SW480 (cell line): ENCODE results near the gene SDC3.
A peak's percentile ranks its signal among the peaks of the same experiment; 100 is the strongest.
"Not testable (repeated sequence)": the region's sequence is repeated elsewhere in the genome, so short reads cannot be mapped to it uniquely, and the experiment has no call there.

Experiments used
- DNase-seq: peaks from one replicate; pipeline ENCODE4 v3.0.0-alpha.2; 2016; ENCODE audit warnings: low spot score

The SDC3 gene

DNA sequence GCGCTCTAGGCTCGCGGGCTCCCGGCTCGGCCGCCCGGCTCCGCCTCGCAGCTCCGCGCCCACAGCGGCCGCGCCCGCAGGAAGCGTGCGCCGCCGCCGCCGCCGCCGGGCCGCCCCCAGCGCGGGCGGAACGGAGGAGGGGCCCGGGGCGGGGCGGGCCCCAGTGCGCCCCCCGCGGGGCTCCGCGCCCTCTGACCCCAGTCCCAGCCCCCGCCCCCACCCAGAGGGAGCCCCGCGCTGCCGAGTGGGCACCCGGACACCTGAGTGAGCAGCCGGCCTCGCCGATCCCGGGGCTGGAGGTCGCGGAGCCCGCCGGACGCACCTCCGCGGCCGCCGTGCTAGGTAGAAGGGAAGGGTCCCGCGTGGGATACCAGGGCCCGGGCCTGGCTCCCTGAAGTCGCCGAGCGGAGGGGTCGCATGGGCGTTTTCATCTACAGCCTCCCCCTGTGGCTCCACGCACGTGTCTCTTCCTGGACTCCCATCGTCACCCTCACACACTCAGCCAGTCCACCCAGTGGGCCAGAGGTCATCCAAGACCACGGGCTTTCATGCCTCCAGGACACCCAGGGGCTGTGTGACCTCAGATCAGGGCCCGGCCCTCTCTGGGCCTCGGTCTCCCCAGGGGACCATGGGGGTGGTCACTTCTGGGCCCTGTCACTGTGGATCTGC is at the start of gene SDC3:
TSS of gene SDC3 (minus strand) at position 63 of the 669 bp plus-strand sequence. CDS start 172 bp downstream, outside the sequence.
- DNase-seq = no peak

DNA sequence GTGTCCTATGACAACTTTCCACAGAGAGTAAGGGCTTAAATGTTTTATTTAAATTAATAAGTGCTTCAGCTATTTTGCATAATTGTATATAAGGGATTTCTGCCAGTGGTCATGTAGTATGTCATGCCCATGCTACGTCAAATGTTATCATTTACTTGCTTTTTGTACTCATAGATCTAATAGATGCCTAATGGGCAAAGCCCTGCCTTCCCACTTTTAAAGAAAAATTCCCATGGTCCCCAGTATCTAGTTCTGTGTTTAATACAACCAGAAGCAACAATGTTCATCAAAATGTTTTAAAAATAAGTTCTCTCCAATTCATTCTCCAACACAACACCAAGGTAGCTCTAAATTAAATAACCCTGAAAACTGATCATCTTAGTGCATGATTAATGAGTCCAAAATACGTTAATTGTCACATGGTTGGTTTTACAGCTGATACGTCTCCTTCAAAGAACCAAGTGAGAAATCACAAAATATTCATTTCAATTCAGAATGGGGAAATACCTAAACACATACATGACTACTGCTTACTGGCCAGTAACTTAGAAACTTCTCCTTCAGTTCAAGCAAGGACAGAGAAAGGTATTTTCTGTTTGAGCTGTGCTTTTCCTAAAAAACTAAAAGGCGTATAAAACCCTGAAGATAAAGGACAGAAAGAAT is 49.1 kb upstream of the SDC3 start:
- no peak for DNase-seq

DNA sequence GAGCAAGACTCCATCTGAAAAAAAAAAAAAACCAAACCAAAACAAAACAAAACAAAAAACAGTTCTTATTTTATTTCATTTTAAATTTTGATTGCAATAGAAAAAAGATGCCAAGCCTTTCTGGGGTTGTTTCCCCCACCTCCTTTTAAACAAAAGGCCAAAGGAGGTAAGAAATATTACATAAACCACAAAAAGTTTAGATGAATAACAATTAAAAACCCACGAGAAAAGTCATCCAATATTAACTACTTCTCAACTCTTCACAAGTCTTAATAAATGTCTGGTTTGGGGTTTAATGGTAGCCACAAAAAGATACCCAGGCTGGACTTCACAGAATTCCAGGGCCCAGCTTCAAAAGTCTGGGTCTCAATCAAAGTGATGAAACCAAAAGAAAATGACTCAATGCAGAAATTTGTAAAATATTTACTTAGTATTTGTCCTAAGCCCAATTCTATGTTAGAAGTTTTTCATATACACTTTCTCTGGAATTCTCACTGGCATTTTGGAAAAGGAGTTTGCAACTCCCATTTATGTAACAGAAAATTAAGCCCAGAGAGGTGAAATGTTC is 47.0 kb upstream of the SDC3 start:
- no peak for DNase-seq

GRCh38 chr1:30953685-30954084 is 45.1 kb upstream of the SDC3 start:
- DNase-seq = no peak

DNA sequence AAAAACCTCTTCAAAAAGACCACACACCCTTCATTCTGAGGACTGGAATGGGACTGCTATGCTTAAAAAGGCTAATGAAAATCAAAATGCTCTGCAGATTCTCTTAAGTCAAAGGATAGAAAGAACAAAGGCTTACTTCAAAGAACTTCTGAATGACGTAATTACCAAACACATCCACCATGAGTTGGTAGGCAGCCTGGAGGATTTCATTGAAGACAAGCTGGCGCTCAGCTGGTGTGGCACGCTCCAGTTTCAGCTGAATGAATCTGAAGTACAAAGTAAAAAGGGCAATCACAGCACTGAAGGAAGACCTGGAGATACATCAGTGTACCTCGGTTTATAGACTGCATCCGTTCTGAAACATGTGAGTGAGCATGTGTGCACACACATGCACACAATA is 43.5 kb upstream of the SDC3 start:
- peak; percentile 43 for DNase-seq

DNA sequence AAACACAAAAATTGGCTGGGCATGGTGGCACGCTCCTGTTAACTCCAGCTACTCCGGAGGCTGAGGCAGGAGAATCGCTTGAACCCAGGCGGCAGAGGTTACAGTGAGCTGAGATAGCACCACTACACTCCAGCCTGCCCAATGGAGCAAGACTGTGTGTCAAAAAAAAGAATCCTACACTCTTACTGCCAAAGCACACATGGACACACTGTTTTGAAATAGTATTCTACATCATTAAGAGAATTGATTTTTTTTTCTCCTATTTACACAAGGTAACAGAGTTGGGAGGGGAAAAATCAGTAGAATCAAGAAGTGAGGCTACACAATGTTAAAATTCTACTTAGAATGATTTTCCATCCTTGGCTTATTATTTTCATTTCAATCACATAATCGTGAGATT is 42.1 kb upstream of the SDC3 start:
- no peak for DNase-seq

- no peak for DNase-seq
These were observed 41.5 kb upstream of the SDC3 start for GRCh38 chr1:30950053-30950452.

GRCh38 chr1:30949487-30949838 is 40.9 kb upstream of the SDC3 start:
- DNase-seq = not testable (repeated sequence)

DNA sequence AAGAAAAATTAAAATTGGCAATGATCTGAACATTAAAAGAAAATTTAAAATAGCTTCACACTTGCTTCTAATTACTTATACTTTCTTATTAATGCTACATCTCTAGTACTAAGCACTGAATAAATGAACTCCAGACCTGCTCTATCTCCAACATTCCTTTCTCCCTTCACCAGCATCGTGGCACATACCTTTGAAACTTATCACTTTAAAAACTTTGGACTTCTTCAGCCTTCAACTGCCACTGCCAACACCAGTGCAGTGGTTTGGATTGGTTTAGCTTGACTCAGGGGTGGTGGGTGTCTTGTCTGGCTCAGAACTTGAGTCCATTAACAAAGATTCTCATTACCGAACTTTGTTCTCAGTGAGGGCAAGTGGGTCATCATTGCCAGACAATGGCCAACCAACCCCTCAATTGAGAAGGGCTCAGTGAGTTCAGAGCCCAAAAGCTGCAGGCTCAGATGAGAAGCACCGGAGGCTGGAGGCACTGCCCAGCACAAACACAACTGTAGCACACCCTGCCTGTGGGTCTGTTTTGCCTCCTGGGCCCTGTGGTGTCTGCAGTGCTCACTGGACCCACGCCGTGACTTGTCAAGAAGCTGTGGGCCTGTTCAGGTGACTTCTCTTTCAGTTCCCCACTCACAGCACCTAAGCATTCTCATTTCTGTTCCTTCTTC is 40.4 kb upstream of the SDC3 start:
- DNase-seq = not testable (repeated sequence)

DNA sequence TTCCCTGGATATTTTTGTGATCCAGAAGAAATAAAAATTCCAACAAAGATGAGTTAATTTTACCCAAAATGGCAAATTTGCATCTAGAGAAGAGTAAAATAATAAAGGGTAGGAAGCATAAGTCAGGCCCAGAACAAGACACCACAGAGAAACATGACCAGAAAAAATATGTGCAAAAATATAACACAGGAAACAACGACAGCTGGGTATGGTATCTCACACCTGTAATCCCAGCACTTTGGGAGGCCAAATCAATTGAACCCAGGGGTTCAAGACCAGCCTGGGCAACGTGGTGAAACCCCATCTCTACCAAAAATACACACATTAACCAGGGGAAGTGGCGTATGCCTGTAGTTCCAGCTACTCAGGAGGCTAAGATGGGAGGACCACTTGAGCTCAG is 39.7 kb upstream of the SDC3 start:
- no peak for DNase-seq

GRCh38 chr1:30947212-30947611 is 38.7 kb upstream of the SDC3 start:
- DNase-seq = no peak

DNA sequence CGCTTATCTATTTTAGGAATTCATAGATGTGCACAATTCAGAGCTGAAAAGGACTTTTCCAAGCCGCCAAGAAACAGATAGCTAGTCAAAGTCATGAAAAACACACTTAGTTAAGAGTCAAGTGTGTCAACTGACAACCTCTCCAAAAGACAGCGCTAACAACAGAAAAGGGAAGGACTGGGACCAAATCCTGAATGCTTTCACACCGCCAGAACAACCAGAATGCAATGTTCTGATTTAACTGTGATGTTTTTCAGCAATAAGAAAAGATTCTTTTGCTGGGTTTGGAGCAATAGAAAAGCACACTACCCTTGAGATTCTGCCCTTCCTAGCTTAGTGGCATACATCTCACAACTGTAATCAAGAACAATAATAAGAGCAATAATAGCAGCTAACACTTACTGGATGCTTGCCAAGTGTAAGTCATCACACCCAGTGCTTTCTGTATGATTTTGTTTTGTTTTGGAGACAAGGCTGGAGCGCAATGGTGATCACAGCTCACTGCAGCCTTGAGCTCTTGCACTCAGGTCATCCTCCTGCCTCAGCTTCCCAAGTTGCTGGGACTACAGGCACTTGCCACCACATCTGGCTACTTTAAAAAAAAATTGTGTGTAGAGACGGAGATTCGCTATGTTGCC is 33.9 kb upstream of the SDC3 start:
- no peak for DNase-seq

- no peak for DNase-seq
These were observed 32.0 kb upstream of the SDC3 start for GRCh38 chr1:30940541-30940940.

DNA sequence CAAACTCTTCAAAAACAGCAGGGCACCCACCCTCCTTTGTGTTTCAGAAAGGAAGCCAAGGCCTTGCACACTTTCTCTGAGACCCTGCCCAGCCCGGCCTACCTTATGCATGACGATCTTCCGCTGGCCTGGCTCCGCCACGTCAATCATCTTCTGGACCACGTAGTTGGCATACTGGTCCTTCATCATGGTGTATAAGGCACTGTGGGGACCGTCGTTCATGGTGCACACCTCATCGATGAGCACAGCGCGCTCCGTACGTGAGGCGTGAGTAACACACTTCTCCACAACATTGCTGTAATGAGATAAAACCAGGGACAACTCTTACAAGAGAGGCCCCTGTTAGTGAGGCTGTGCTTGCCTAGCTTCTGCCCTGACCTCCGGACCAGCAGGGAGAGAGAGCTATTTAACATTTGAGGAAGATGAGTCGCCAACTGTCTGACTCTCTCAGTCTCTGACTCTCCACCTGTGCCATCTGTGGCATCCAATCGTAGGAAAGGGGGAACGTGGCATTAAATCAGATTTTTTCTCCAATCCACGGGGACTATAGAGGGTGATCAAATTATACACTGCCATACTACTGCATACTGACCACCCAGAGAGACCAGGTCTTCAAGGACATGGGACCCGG is 28.1 kb upstream of the SDC3 start:
- DNase-seq = no peak

DNA sequence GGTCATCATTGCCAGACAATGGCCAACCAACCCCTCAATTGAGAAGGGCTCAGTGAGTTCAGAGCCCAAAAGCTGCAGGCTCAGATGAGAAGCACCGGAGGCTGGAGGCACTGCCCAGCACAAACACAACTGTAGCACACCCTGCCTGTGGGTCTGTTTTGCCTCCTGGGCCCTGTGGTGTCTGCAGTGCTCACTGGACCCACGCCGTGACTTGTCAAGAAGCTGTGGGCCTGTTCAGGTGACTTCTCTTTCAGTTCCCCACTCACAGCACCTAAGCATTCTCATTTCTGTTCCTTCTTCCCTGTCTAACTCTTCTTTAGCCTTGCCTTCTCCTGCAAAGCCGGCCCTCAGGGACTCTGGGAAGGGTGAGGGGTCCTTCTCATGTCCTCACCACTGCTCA is 27.2 kb upstream of the SDC3 start:
- DNase-seq = not testable (repeated sequence)

GRCh38 chr1:30934613-30935012 is 26.1 kb upstream of the SDC3 start:
- no peak for DNase-seq

- no peak for DNase-seq
These were observed 25.3 kb upstream of the SDC3 start for GRCh38 chr1:30933874-30934252.

- no peak for DNase-seq
These were observed 22.1 kb upstream of the SDC3 start for GRCh38 chr1:30930631-30931173.

DNA sequence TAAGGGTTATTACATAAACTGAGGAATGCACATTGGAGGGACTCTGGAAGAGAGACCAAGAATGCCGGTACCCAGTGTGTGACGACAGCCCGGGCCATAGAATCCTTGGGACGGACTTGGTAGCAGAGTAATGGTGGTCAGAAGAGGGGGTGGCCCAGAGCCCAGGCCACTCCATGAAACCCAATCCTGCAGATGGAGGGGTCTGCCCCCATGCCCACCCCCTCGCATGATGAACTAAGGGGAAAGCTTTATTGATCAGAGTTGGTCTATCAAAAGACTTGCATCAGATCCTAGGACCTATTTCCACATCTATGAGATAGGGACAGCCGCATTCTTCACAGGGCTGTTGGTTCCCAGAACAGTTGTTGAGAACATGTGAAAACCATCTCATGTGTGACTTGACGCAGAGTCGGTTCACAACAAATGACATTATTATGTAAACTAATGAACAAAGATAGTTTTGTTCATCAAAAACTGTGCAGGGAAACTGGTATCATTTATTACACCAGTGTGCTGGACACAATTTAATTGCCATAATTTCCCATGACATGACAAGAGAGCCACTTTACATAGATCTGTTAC is 21.5 kb upstream of the SDC3 start:
- DNase-seq = no peak

GRCh38 chr1:30929135-30929889 is 20.8 kb upstream of the SDC3 start:
- peak; percentile 38 for DNase-seq

- DNase-seq = no peak
These were observed 20.2 kb upstream of the SDC3 start for GRCh38 chr1:30928789-30929134.
